ENCODE data around the gene TM9SF2.

GRCh38 chr13:99473515-99473914, 27.8 kb upstream of the TM9SF2 start:
- TF ChIP-seq, protein P1, sequence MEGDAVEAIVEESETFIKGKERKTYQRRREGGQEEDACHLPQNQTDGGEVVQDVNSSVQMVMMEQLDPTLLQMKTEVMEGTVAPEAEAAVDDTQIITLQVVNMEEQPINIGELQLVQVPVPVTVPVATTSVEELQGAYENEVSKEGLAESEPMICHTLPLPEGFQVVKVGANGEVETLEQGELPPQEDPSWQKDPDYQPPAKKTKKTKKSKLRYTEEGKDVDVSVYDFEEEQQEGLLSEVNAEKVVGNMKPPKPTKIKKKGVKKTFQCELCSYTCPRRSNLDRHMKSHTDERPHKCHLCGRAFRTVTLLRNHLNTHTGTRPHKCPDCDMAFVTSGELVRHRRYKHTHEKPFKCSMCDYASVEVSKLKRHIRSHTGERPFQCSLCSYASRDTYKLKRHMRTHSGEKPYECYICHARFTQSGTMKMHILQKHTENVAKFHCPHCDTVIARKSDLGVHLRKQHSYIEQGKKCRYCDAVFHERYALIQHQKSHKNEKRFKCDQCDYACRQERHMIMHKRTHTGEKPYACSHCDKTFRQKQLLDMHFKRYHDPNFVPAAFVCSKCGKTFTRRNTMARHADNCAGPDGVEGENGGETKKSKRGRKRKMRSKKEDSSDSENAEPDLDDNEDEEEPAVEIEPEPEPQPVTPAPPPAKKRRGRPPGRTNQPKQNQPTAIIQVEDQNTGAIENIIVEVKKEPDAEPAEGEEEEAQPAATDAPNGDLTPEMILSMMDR (conservative IDR thresholded peaks at IDR 0.05 in 1 of 2, IDR thresholded peaks at IDR 0.05 in 1 of 2; ENCODE audit: extremely low read depth in 1 of 2, insufficient read depth in 1 of 2, low read depth in 1 of 2, low read length in 2 of 2): no peak
- TF ChIP-seq EZH2 (IDR thresholded peaks at IDR 0.05; ENCODE audit: borderline replicate concordance, low read length): no peak

Measured in mammary epithelial cell (primary cell).